ENCODE data around the gene GPC5. TPM values are rescaled to one million over a fixed set of nuclear protein-coding genes. Genes with fewer than 3 reads are reported as not detected.

The GPC5 gene
- total and polyA plus RNA-seq, 2 of the 13 experiments (the other 11 are each of a cell fraction or from before 2014, with no cell fraction given) = 0.02 to 0.07 TPM

- in situ Hi-C loops (cut with HindIII; ENCODE audit: extremely low pct_ligation_motif_present, low pct_unique_long_range_greater_than_20kb) = no loop called here
- Histone ChIP-seq H3K4me1 (ENCODE audit: insufficient read depth, low read length) (peaks cover 100% of the 10 kb centered on the region), H3K27me3 (ENCODE audit: control insufficient read depth in 1 of 2, insufficient read depth in 2 of 2, low read length in 2 of 2) (no peaks in the 10 kb centered on the region), H3K4me2 (ENCODE audit: low read depth, low read length) (no peak overlapping the region), H3K4me3 (replicated peaks in 1 of 3; ENCODE audit: insufficient read depth in 1 of 3, low read depth in 2 of 3, low read length in 3 of 3) (no peak overlapping the region), H3K27ac (ENCODE audit: extremely low read length, insufficient read depth, low read length) (peak overlapping the region; percentile 32), H3K9ac (ENCODE audit: insufficient read depth, low read depth, low read length) (no peak overlapping the region), H3K79me2 (ENCODE audit: insufficient read depth, low read length) (peaks cover 10% of the 10 kb centered on the region), H3K36me3 (replicated peaks in 1 of 2; ENCODE audit: control insufficient read depth in 1 of 2, insufficient read depth in 2 of 2, low read length in 2 of 2) (peaks cover 5 to 39% of the 10 kb centered on the region in 2 experiments), H3K9me3 (ENCODE audit: low read length) (no peaks in the 10 kb centered on the region), H4K20me1 (ENCODE audit: insufficient read depth, low read length) (peaks cover 48% of the 10 kb centered on the region), H2AFZ (ENCODE audit: low read length) (no peak overlapping the region)
- intact Hi-C loops (cut with micrococcal nuclease; ENCODE audit: unreplicated experiment) = no loop called here
- ChIA-PET POLR2A (no interaction called here), CTCF (ENCODE audit: low intra/inter-chr PET ratio, low total read pairs) (no interaction called here)
- WGBS (ENCODE audit: low lambda C conversion rate) = 46% methylated on average over 6 of the region's 6 CpGs
- no peak for FAIRE-seq
- no peak for DNase-seq (ENCODE audit: low spot score)
- peak; percentile 20 for ATAC-seq
- BruUV-seq (replicated peaks) = no TSS peak
- TF ChIP-seq KLF16 (CRISPR knock-in tag; IDR thresholded peaks at IDR 0.05) (no peak), ONECUT2 (CRISPR knock-in tag; IDR thresholded peaks at IDR 0.05) (peak; percentile 54; the same call in 1 of the 2 replicates), REPIN1 (CRISPR knock-in tag; IDR thresholded peaks at IDR 0.05; ENCODE audit: borderline replicate concordance, low read depth) (0 out of 2 replicates have a peak, but pooled peaks have one; percentile 24), POLR2A (IDR thresholded peaks at IDR 0.05; ENCODE audit: insufficient read depth in 1 of 2, low read depth in 2 of 2, low read length in 2 of 2) (0 out of 4 replicates have a peak, but pooled peaks of 1 of the 2 experiments have one; percentile 5), SSRP1 (CRISPR knock-in tag; IDR thresholded peaks at IDR 0.05) (peak; percentile 19; the same call in 1 of the 2 replicates), NONO (IDR thresholded peaks at IDR 0.05) (no peak), NONO (CRISPR knock-in tag; conservative IDR thresholded peaks at IDR 0.05) (0 out of 2 replicates have a peak, but pooled peaks have one; percentile 9), FOXO4 (CRISPR knock-in tag; conservative IDR thresholded peaks at IDR 0.05) (0 out of 2 replicates have a peak, but pooled peaks have one; percentile 36), GATAD2A (CRISPR knock-in tag; IDR thresholded peaks at IDR 0.05) (peak; percentile 32; the same call in 1 of the 2 replicates), SIN3B (IDR thresholded peaks at IDR 0.05; ENCODE audit: low read length) (no peak), POLR2AphosphoS5 (IDR thresholded peaks at IDR 0.05; ENCODE audit: low read depth, low read length) (peak; percentile 66; the same call in 1 of the 2 replicates), HIC2 (CRISPR knock-in tag; IDR thresholded peaks at IDR 0.05; ENCODE audit: low read depth) (no peak), ZNF430 (CRISPR knock-in tag; IDR thresholded peaks at IDR 0.05) (0 out of 2 replicates have a peak, but pooled peaks have one; percentile 20), POLR2G (IDR thresholded peaks at IDR 0.05; ENCODE audit: low read depth, low read length) (peak; percentile 71), HNRNPH1 (optimal IDR thresholded peaks at IDR 0.05; ENCODE audit: low read depth, low read length) (no peak), POLR2AphosphoS2 (IDR thresholded peaks at IDR 0.05; ENCODE audit: low read depth, low read length) (peak; percentile 72), HNF4A (CRISPR knock-in tag; IDR thresholded peaks at IDR 0.05) (peak; percentile 68)
- TF ChIP-seq, protein P1, sequence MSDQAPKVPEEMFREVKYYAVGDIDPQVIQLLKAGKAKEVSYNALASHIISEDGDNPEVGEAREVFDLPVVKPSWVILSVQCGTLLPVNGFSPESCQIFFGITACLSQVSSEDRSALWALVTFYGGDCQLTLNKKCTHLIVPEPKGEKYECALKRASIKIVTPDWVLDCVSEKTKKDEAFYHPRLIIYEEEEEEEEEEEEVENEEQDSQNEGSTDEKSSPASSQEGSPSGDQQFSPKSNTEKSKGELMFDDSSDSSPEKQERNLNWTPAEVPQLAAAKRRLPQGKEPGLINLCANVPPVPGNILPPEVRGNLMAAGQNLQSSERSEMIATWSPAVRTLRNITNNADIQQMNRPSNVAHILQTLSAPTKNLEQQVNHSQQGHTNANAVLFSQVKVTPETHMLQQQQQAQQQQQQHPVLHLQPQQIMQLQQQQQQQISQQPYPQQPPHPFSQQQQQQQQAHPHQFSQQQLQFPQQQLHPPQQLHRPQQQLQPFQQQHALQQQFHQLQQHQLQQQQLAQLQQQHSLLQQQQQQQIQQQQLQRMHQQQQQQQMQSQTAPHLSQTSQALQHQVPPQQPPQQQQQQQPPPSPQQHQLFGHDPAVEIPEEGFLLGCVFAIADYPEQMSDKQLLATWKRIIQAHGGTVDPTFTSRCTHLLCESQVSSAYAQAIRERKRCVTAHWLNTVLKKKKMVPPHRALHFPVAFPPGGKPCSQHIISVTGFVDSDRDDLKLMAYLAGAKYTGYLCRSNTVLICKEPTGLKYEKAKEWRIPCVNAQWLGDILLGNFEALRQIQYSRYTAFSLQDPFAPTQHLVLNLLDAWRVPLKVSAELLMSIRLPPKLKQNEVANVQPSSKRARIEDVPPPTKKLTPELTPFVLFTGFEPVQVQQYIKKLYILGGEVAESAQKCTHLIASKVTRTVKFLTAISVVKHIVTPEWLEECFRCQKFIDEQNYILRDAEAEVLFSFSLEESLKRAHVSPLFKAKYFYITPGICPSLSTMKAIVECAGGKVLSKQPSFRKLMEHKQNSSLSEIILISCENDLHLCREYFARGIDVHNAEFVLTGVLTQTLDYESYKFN (CRISPR knock-in tag; conservative IDR thresholded peaks at IDR 0.05) = 0 out of 2 replicates have a peak, but pooled peaks have one; percentile 29
These were observed 41.4 kb upstream of the GPC5 start for GRCh38 chr13:91356919-91357612.

All from HepG2 (cell line).